Smooth muscle cell (in vitro differentiated cells): Measurements from ENCODE around the gene SLC6A19. TPM values are rescaled to one million over a fixed set of nuclear protein-coding genes. Genes with fewer than 3 reads are reported as not detected.

Experiments
- DNase-seq: peaks from one replicate; lab custom pipeline; 2025; ENCODE audit not compliant: unreplicated experiment; lab: John Stamatoyannopoulos, UW
- H2AFZ ChIP-seq: fragments of 200-600 bp; sonication (generic); 2 replicates; pipeline ENCODE4 v1.6.0; 2016; ENCODE audit warnings: antibody characterized with exemption, low read depth, mild to moderate bottlenecking
- H3F3A ChIP-seq: fragments of 200-600 bp; sonication (generic); 2 replicates; pipeline ENCODE4 v1.6.0; 2017; ENCODE audit warnings: antibody characterized with exemption, low read depth
- H3K27ac ChIP-seq: fragments of 200-600 bp; sonication (generic); 2 replicates; pipeline ENCODE4 v1.5.1; 2016; ENCODE audit warnings: low read depth, mild to moderate bottlenecking
- H3K27me3 ChIP-seq: fragments of 200-600 bp; sonication (generic); 2 replicates; pipeline ENCODE4 v1.6.1; 2016; ENCODE audit warnings: low read depth, mild to moderate bottlenecking
- H3K36me3 ChIP-seq: fragments of 200-600 bp; sonication (generic); 2 replicates; pipeline ENCODE4 v1.5.1; 2016; ENCODE audit warnings: low read depth
- H3K4me1 ChIP-seq: fragments of 200-600 bp; sonication (generic); 2 replicates; pipeline ENCODE4 v1.5.1; 2016; ENCODE audit warnings: low read depth
- H3K4me2 ChIP-seq: fragments of 200-600 bp; sonication (generic); 2 replicates; pipeline ENCODE4 v1.6.0; 2016; ENCODE audit warnings: mild to moderate bottlenecking
- H3K4me3 ChIP-seq: fragments of 200-600 bp; sonication (generic); 2 replicates; pipeline ENCODE4 v1.5.1; 2016; ENCODE audit warnings: mild to moderate bottlenecking
- H3K79me2 ChIP-seq: fragments of 200-600 bp; sonication (generic); 2 replicates; pipeline ENCODE4 v1.6.0; 2016; ENCODE audit warnings: low read depth, mild to moderate bottlenecking
- H3K9ac ChIP-seq: fragments of 200-600 bp; sonication (generic); 2 replicates; pipeline ENCODE4 v1.6.0; 2016; ENCODE audit warnings: low read depth
- H3K9me3 ChIP-seq: fragments of 200-600 bp; sonication (generic); replicated peaks from 2 replicates; pipeline ENCODE4 v1.5.1; 2016; ENCODE audit warnings: low read depth
- H4K20me1 ChIP-seq: fragments of 200-600 bp; sonication (generic); 2 replicates; pipeline ENCODE4 v1.6.0; 2016; ENCODE audit warnings: low read depth
- WGBS: methylation state at CpG from one replicate; pipeline ENCODE4 v1.1.7; 2016; ENCODE audit warnings: low lambda C conversion rate; 5-methylcytosine and 5-hydroxymethylcytosine counted together
- polyA plus RNA-seq: library from polyadenylated mRNA; unstranded; fragments of >200 nt; fragmentation: Nextera tagmentation; extraction: Ambion mirVana; gene quantifications from 2 replicates; pipeline ENCODE4 v1.2.1, GENCODE V29; 2016
- total RNA-seq: library from RNA; depleted of rRNA; stranded (reverse); fragments of >200 nt; gene quantifications from 2 replicates; pipeline ENCODE4 v1.2.3, GENCODE V29; 2014
- TF ChIP-seq, protein P1 (sequence below): fragments of 200-600 bp; sonication (generic); IDR thresholded peaks from 2 replicates; pipeline ENCODE4 v1.5.1; 2017; ENCODE audit warnings: borderline replicate concordance, mild to moderate bottlenecking, antibody characterized with exemption; ENCODE audit not compliant: insufficient read depth, poor library complexity, severe bottlenecking

Gene SLC6A19
- total and polyA plus RNA-seq, 2 experiments from 2014 or later, result not detected

DNA sequence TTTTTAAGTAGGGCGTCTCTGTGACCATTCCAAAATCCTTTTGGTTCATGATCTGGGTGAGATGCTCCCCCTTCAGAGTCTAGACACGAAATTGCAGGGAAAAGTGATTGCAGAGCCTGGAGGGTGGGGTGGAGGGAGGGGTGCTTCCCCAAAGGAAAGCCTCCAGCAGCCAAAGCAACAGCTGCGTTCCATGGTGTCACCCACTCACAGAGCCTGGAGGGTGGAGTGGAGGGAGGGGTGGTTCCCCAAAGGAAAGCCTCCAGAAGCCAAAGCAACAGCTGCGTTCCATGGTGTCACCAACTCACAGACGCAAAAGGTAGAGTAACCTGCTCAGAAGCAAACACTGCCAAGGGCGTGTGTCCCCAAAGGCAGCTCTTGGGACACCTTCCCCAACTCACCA is 46.4 kb downstream of the SLC6A19 start:
- Histone ChIP-seq H3K36me3 (no peaks in the 10 kb centered on the region), H4K20me1 (no peaks in the 10 kb centered on the region), H3K79me2 (no peaks in the 10 kb centered on the region), H3K9ac (no peak overlapping the region), H3F3A (no peaks in the 10 kb centered on the region), H3K4me2 (no peak overlapping the region), H3K27me3 (no peaks in the 10 kb centered on the region), H3K4me3 (no peak overlapping the region), H3K9me3 (no peaks in the 10 kb centered on the region), H3K27ac (no peak overlapping the region), H3K4me1 (no peaks in the 10 kb centered on the region), H2AFZ (no peak overlapping the region)
- TF ChIP-seq, protein P1, sequence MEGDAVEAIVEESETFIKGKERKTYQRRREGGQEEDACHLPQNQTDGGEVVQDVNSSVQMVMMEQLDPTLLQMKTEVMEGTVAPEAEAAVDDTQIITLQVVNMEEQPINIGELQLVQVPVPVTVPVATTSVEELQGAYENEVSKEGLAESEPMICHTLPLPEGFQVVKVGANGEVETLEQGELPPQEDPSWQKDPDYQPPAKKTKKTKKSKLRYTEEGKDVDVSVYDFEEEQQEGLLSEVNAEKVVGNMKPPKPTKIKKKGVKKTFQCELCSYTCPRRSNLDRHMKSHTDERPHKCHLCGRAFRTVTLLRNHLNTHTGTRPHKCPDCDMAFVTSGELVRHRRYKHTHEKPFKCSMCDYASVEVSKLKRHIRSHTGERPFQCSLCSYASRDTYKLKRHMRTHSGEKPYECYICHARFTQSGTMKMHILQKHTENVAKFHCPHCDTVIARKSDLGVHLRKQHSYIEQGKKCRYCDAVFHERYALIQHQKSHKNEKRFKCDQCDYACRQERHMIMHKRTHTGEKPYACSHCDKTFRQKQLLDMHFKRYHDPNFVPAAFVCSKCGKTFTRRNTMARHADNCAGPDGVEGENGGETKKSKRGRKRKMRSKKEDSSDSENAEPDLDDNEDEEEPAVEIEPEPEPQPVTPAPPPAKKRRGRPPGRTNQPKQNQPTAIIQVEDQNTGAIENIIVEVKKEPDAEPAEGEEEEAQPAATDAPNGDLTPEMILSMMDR, result no peak
- 81% methylated on average over 6 of the region's 6 CpGs for WGBS
- no peak for DNase-seq

DNA sequence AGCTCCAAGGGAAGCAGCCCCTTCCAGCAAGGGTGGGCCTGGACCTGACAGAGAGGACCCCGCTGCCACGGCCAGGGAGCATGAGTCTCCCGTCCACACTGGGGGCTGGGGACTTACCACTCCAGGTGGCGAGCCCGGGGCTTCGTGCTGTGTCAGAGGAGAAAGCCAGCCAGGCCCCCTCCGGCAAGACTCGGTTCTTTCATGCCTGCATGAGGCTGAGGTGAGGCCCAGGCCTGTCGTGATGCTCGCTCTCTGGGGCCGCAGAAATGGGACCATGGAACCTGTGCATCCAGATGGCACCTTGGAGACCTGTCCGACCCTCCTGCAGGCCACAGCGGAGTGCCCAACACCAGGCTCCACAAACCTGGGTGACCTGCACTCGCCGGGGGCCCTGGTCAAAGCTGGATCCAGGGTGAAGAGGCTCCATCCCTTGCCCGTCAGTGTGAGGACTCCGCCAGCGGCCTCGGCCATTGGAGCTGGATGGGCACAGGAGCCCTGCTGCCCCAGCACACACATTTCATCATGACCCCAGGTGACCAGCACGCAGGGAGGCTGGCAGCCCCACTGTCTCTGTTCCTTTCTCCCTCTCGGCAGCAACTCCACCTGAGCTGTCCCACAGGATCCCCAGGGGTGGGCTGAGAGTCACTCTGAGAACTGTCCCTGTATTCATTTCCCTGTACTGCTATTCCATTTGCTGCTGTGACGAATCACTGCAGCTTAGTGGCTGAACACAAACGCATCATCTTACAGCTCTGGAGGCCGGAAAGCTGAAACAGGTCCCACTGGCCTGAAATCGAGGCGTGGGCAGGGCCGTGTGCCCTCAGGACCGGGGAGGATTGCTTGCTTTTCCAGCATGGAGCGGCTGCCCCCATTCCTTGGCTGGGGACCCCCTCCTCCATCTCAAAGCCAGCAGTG is 48.2 kb downstream of the SLC6A19 start:
- Histone ChIP-seq H3K27ac (no peak overlapping the region), H3K27me3 (no peaks in the 10 kb centered on the region), H3F3A (no peaks in the 10 kb centered on the region), H3K9me3 (no peaks in the 10 kb centered on the region), H3K79me2 (no peaks in the 10 kb centered on the region), H2AFZ (no peak overlapping the region), H3K4me2 (no peak overlapping the region), H3K9ac (no peak overlapping the region), H3K4me3 (no peak overlapping the region), H4K20me1 (no peaks in the 10 kb centered on the region), H3K4me1 (no peaks in the 10 kb centered on the region), H3K36me3 (no peaks in the 10 kb centered on the region)
- TF ChIP-seq, protein P1, result no peak
- no peak for DNase-seq
- WGBS, result 86% methylated on average over 26 of the region's 29 CpGs

DNA sequence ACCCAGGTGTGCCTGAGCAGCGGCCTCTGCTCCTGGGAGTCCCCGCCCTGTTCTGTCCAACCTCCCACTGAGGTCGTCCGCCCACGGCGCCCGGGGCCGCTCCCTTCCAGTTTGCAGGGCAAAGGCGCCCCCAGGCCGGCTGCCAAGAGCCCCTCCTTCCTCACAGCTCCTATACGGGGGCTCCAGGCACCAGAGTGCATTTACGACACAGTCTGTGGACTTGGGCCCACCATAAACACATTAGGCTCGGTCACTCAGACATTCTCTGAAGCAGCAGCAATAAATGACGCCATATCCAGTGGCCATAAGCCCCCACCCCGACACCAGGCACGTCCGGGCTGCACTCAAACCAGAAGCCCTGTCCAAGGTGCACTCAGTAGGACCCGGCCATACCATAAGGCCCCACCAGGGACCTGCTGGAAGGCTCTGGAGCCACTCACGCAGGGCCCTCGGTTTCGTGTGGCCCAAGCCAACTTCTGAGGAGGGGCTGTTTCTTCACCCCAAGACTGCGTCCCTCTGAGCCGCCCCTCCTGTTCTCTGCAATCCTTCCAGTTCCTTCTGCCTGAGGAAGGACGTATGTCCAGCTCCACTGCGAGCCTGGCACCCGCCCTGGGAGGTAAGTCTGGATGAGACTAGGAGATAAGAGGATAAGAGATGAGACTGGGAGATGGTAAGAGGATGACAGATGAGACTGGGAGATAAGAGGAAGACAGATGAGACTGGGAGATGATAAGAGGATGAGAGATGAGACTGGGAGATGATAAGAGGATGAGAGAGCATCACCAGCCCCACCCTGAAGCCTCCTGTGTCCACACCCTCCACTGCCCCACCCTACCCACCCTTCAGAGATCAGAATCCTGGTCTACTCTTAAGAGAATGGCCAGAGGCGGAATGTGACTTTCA is 50.5 kb downstream of the SLC6A19 start:
- DNase-seq, result no peak
- no peaks in the 10 kb centered on the region for H3K4me1 ChIP-seq
- no peaks in the 10 kb centered on the region for H3K36me3 ChIP-seq
- 81% methylated on average over 26 of the region's 27 CpGs for WGBS
- H3K79me2 ChIP-seq, result no peaks in the 10 kb centered on the region
- TF ChIP-seq, protein P1, result no peak
- H4K20me1 ChIP-seq, result no peaks in the 10 kb centered on the region
- no peaks in the 10 kb centered on the region for H3F3A ChIP-seq
- H3K9me3 ChIP-seq, result no peaks in the 10 kb centered on the region
- H3K9ac ChIP-seq, result no peak overlapping the region
- no peak overlapping the region for H3K4me2 ChIP-seq
- no peak overlapping the region for H2AFZ ChIP-seq
- no peaks in the 10 kb centered on the region for H3K27me3 ChIP-seq
- no peak overlapping the region for H3K4me3 ChIP-seq
- H3K27ac ChIP-seq, result no peak overlapping the region
